ENCODE measurements around the gene WDR18.

WDR18 gene

GRCh38 chr19:998064-998463 is 13.9 kb downstream of the WDR18 start:
- no peak for DNase-seq (ENCODE audit: low read depth)
- TF ChIP-seq CTCF (IDR thresholded peaks at IDR 0.05; ENCODE audit: insufficient read depth, low read depth, low read length, missing control alignments), result no peak
- no peak overlapping the region for H3K4me3 ChIP-seq (ENCODE audit: low read length)

GRCh38 chr19:999379-999719 is 15.2 kb downstream of the WDR18 start:
- no peak overlapping the region for H3K4me3 ChIP-seq (ENCODE audit: low read length)
- no peak for TF ChIP-seq CTCF (IDR thresholded peaks at IDR 0.05; ENCODE audit: insufficient read depth, low read depth, low read length, missing control alignments)
- no peak for DNase-seq (ENCODE audit: low read depth)

- no peak within 1 kb of the TSS for H3K4me3 ChIP-seq (ENCODE audit: low read length)
- TF ChIP-seq CTCF (IDR thresholded peaks at IDR 0.05; ENCODE audit: insufficient read depth, low read depth, low read length, missing control alignments), result peak; percentile 37
- peak; percentile 76 for DNase-seq (ENCODE audit: low read depth)
Observed at GRCh38 chr19:1000095-1000494, 15.9 kb downstream of the WDR18 start, which contains the start of gene GRIN3B. TSS of gene GRIN3B (plus strand) at chr19:1000419. CDS start at chr19:1000438, 19 bp downstream.

GRCh38 chr19:1000591-1001537 is 16.7 kb downstream of the WDR18 start:
- no peak for DNase-seq (ENCODE audit: low read depth)
- H3K4me3 ChIP-seq (ENCODE audit: low read length), result no peak overlapping the region
- TF ChIP-seq CTCF (IDR thresholded peaks at IDR 0.05; ENCODE audit: insufficient read depth, low read depth, low read length, missing control alignments), result no peak

GRCh38 chr19:1001538-1002166 is 17.5 kb downstream of the WDR18 start:
- no peak overlapping the region for H3K4me3 ChIP-seq (ENCODE audit: low read length)
- DNase-seq (ENCODE audit: low read depth), result peak; percentile 42
- peak; percentile 80 for TF ChIP-seq CTCF (IDR thresholded peaks at IDR 0.05; ENCODE audit: insufficient read depth, low read depth, low read length, missing control alignments)

- TF ChIP-seq CTCF (IDR thresholded peaks at IDR 0.05; ENCODE audit: insufficient read depth, low read depth, low read length, missing control alignments), result no peak
- H3K4me3 ChIP-seq (ENCODE audit: low read length), result no peak overlapping the region
- no peak for DNase-seq (ENCODE audit: low read depth)
Observed at GRCh38 chr19:1002600-1002999, 18.5 kb downstream of the WDR18 start.

All from epithelial cell of esophagus (primary cell).